HG03432 (cell line): ENCODE measurements around the gene BRD1.
"Not testable (repeated sequence)": the region's sequence is repeated elsewhere in the genome, so short reads cannot be mapped to it uniquely, and the experiment has no call there.

ENCODE experiments used
- ATAC-seq: cut with Tn5 transposase; IDR thresholded peaks from one replicate; pipeline ENCODE4 v1.9.1; 2021; ENCODE audit warnings: mild to moderate bottlenecking, moderate library complexity; ENCODE audit not compliant: unreplicated experiment

BRD1 gene

DNA sequence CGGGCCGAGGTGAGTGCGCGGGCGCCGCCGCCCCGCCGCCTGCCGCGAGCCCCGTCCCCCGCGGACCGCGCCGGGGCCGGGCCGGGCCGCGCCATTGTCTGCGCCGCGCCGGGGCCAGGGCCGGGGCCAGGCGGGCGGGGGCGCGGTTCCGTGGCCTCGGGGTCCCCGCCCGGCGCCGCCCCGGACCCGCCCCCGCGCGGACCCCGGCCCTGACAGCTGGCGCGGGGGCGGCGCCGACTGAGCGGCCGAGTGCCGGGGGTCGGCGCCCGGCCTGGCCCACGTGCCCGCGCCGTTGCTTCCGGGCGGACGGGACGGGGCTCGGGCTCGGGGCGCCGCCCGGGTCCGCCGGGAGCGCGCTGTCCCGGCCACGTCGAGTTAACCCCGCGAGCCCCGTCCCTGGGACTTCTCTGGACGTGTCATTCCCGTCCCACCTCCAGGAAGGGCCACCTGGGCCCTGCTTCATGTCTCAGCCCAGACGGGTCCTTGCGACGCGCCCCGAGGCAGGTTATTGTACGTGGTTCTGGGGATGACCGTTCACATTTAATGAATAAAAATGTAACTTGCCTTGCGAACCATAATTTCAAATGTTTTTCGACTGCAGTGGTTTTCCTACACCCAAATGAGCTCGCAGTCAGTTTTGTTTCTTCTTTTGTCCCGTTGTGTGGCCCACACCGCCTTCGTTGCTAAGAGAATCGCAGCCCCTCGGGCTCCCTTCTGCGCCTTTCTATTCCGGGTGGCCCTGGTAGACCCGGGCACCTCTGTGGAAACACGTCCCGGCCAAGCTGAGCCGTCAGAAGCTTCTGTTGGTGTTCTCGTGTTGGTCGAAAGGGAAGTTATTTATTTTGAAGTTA is 26.5 kb upstream of the BRD1 start:
- peak; percentile 37 for ATAC-seq

DNA sequence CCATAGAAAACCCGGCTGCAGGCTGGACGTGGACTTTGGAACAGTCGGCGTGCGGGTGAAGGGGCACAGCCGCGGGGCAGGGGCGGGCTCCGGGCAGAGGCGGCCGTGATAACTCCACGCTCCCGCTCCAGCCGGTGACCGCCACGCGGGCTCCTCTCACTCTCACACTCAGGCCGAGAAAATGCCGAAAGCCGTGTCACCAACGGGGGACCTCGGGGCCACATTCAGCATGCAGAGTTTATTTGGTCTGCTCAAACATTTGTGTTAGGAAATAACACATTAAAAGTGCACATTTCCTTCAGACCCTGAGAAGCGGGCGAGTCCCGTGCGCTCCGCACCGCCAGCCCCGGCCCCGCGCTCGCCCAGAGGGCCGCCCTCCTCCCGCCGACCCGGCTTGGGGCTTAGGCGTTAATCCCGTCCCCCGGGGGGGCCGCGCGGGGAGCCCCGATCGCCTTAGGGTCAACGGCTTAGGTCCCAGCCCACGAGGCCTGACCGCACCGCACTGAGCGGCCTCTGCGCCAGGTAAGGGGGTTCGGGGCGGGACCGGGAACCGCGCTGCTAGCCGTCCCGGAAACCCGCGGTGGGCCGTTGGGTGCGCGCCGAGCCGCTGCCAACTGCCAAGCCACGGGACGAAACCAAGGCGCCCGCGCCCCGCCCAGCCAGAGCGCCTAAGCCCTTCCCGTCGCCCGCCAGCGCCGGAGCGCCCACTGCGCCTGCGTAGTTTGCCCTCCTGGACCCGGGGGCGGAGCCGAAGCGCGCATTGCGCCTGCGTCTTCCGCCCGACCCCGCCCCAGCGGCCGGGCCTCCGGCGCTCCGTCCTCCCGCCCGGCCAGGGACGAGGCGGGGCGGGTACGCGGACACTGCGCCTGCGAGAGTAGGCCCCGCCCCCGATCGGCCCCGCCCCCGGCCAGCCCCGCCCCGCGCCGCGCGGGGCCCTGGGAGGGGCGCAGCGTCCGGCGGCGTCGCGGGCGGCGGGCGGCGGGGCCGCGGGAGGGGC is 25.5 kb upstream of the BRD1 start, which contains the start of gene ZBED4:
Gene ZBED4, plus strand, starts transcription at position 947 of the 997 bp plus-strand sequence. CDS start 29,819 bp downstream, outside the sequence.
- peak; percentile 74 for ATAC-seq

DNA sequence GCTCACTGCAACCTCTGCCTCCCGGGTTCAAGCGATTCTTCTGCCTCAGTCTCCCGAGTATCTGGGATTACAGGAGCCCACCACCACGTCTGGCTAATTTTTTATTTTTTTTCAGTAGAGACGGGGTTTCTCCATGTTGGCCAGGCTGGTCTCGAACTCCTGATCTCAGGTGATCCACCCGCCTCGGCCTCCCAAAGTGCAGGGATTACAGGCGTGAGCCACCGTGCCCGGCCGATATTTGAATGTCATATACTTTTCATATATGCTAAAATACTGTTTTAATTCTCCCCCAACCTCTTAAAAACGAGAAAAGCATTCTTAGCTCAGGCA is 24.9 kb upstream of the BRD1 start:
- ATAC-seq, result not testable (repeated sequence)

DNA sequence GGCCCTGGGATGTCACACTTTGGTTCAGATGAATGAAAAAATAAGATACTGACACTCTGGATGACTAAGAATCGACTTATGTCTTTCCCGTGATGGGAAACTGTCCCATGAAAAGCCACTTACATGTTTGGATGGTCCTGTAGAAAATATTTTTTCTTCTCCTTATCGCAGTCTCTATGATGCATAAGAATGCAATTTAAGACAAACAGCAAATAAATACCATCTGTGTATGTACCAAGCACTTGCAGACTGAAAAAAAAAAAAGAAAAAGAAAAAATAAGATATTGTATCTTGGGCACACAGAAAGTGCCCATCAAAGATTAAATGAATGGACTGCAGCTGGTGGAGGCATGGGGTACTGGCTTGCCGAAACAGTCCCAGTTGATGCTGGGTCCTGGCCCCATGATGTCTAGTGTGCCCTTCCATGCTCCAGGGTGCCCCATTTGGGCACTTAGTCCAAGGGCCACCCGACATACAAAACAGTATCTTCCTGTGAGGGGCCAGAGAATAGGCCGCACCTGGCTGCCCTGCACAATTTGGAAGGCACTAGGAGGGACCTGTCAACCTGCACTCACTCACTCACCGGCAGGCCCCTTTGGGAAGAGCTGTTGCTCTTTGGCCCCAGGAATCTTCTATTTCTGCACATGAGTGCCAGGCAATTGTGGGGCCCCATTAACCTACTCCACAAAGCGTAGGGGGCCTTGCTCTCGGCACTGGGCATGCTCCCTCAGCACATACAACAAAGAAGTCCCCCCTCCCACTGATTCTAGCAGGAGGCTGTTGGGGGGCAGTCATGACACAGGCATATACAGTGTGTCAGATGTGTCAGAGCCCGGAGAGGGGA is 23.5 kb upstream of the BRD1 start:
- ATAC-seq, result no peak

DNA sequence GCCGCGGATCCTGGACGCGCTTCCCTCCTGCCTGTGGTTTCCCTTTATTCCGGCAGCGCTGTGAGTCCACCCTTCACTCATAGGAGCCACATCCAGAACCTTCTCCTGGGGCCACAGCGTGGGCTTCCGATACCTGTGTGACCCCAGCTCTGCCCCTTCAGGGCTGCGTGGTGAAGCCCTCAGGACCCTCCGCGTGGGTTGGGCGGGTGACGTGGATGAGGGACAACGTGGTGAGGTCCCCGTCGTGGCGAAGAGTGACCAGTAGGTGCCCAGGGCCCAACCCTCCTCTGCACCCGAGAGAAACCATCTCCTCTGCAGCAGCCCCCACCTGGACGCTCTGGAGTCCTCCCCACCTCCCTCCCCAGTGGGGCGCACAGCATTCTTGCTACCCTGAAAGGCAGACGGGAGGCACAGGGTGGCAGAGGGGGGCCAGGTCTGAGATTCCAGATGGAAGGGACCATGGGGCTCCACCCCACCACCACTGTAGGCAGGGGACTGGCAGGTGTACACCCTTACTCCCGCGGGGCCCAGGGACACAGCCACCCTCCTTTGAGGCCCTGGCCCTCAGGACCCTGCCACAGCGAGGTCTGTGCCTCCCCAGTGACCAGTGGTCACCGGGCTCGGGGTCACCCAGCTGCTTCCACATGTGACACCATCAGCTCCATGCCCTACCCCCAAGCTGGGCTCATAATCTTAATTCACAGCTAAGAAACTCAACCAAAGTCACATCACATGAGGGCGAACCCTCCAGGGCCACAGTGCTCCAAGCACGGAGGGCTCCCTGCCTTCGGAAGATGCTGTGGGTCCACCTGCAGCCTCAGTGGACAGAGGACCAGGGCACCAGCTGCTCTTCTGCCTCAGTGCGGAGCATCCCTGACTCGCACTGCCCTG is 22.6 kb upstream of the BRD1 start:
- no peak for ATAC-seq

DNA sequence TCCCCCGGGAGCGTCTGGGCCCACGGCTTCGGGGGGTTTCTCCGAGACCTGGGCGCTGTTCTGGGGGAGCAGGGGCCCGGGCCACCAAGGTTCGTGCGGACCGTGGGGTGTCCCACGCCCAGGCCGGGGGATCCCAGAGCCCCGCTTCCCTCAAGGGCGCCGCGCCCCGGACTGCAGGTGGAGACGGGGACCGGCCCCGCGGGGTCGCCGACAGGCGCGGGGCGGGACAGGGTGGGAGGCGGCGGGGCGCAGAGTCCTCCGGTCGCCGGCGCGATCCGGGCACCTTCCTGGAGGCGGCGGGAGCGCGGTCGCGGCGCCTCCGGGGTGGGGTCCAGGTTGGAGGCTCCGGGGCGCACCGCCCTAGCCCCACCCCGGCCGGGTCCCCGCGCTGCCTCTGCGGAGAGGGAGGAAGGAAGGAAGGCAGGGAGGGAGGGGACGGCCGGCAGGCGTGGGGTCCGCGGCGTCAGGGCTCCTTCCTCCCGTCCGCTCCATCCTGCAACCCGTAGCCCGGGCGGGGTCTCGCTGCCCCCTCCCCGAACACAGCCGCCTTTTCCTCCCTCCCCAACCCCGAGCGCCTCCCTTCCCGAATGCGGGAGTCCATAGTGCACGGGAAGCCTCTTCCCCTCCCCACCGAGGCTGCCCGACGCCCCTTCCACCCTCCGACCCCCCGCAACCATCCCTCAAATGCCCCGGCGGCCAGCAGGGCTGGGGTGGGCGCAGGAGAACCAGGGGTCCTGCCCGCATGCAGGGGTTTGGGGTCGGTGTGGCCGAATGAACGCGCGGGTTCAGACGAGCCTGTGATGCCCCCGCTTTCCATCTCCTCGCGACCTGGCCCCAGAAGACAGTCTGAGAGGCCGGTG is 21.7 kb upstream of the BRD1 start:
- no peak for ATAC-seq

DNA sequence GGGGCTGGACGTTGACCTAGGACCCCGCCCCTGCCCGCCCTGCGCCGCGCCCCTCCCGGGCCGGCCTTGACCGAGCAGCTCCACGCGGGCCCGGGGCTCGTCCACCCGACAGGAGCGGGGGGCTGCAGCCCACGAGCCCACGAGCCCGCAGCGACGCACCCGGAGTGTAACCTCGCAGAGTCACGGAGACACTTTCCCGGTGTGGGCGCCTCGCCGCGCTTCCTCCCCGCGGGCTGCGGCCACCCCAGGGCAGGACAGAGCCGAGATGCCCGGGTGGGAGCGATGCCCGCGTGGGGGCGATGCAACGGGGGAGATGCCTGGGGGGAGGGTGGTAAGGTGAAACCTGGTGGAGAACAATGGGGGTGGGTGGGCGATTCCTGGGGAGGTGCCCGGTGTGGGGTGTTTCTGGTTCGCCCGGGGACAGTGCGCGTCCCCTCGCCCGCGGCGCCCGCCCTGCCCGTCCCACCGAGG is 21.1 kb upstream of the BRD1 start:
- ATAC-seq, result no peak

DNA sequence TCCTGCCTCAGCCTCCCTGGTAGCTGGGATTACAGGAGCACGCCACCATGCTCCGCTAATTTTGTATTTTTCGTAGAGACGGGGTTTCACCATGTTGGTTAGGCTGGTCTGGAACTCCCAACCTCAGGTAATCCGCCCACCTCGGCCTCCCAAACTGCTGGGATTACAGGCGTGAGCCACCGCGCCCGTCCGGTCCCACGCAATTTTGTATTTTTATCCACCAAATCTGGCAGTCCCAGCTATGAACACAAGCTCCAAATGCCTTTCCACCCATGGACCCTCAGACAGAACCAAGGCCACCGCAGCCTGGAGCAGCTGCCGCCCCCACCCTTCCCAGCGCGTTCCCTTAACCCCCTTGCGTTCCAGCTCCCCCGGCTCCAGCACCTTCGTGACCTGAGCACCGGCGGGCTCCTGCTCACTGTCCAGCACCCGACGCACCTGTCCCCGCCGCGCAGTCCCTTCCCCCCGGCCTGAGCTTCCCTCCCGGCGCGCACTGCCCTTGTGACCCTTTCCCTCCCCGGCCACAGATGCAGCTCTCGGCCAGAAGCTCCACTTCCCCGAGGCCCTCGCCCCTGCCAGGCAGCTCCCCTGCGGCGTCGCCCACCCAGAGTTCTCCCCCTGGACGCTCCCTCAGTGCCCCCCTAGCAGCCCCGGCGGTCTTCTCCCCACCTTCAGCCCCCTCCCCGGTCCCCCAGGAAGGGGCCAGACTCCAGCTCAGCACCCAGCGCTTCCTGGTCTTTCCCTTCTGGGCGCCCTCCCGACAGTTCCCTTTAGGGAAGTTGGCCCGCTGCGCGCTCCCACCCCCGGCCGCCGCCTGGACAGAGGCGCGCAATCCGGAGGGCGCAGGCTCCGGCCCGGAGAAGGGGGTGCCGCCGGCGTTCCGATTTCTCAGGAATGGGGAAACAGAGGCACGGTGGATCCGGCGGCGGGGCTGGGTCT is 20.3 kb upstream of the BRD1 start:
- no peak for ATAC-seq

- ATAC-seq, result no peak
Measured at GRCh38 chr22:49845666-49846459, 18.2 kb upstream of the BRD1 start.

DNA sequence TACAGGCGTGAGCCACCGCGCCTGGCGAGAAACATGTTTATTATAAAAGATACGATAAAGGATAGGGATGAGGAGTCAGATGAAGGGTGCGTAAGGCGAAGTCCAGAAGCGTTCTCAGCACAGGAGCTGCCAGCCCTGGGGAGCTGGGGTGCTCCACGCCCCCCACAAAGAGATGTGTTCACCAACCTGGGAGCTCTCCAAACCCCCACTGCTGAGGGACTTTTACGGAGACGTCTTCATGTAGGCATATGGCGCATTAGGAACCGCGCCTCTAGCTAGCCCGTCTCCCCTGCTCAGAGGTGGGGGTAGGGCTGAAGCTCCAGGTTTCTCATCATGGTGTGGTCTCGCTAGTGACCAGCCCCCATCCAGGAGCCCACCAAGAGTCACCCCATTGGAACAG is 17.6 kb upstream of the BRD1 start:
- no peak for ATAC-seq

GRCh38 chr22:49838771-49839717 is 11.4 kb upstream of the BRD1 start:
- peak; percentile 75 for ATAC-seq

DNA sequence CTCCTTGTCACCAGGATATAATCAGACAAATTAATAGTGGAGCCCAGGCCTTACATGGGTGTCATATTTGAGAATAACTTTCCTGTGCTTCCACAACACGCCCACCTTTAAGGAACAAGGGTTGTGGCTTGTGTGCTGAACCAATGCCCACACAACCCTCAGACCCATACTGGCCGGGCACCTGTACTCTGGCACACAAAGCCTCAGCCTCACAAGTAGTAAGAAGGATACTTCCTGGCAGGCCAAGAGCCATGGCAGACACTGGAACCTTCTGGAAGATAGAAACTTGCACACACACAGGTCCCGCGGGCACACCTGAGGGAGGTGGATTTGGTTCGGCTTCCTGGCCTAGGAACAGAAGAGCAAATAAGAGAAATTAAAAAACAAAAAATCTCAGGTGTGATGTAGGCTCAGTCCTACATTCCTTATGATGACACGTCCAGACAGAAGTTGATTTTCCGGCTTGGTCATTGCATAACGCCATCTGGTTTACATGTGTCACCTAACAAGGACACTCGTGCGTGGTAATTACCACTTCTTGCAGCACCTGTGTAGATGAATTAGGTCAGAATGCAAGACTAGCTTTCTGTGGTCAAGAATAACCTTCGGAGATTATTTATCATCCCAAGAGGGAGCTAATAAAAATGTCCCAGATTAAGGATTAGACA is 5.8 kb upstream of the BRD1 start:
- no peak for ATAC-seq

DNA sequence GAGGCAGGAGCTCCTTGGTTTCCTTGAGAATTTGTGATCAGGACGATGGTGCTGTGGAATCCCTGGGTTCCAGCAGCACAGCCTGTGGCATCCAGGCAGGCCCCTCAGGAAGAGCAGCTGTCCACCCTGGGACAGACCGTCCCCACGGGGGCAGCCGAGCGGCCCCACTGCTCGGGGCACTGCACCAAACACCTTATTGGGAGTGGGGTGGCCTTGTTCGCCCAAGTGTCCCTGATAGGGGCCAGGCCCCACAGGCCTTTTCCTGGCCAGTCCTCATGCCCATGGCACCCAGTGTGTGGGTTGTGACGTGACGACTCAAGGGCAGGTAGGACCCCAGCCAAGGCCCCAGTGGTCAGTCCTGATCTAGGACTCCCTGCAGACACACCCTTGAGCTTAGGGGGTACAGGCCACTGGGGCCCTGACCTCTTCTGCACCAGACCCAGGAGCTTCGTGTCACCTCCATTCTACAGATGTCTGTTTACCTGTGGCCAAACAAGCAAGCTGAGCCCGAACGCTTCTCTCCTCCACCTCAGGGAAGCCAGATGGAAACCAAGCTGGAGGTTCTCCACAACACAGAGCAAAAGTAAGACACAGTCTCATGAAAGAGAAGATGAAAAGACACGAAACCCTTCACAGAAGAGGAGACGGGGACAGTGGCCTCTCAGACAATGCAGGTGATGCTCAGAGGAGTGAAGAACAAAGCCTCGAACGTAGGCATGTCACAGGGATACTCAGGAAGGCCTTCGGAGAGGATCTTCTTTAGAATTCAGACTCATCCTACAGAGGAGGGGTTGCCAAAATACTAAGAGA is 1.6 kb upstream of the BRD1 start:
- ATAC-seq, result no peak

DNA sequence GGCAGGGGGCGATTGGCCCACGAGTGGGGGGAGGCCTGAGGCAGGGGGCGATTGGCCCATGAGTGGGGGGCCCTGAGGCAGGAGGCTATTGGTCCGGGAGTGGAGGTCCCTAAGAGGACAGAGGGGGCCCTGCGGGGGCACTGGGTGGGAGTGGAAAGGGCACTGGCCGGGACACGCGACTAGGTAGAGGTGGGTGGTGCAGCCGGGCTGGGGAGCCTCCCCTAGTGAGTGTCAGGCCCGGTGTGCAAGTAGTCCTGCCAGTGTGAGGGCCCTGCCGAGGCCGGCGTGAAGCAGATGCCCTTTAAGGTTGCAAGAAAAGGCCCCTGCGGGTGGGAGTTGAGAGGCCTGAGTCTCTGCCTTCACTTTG is 909 bp upstream of the BRD1 start:
- ATAC-seq, result no peak
